ENCODE data around the gene WFDC2.
A peak's percentile ranks its signal among the peaks of the same experiment; 100 is the strongest.

The WFDC2 gene

GRCh38 chr20:45469336-45470261 is at the start of gene WFDC2:
Gene WFDC2, plus strand, starts transcription at chr20:45469753. Its CDS starts 29 bp downstream, at chr20:45469782.
- no peak for DNase-seq

GRCh38 chr20:45420125-45420524 is 49.4 kb upstream of the WFDC2 start:
- no peak for DNase-seq

GRCh38 chr20:45423700-45424099 is 45.9 kb upstream of the WFDC2 start:
- no peak for DNase-seq

GRCh38 chr20:45425561-45425960 is 44.0 kb upstream of the WFDC2 start:
- DNase-seq: no peak

GRCh38 chr20:45426320-45427016 is 43.1 kb upstream of the WFDC2 start:
- no peak for DNase-seq

GRCh38 chr20:45427236-45428149 is 42.1 kb upstream of the WFDC2 start:
- DNase-seq: no peak

GRCh38 chr20:45429618-45430017 is 39.9 kb upstream of the WFDC2 start:
- no peak for DNase-seq

GRCh38 chr20:45432294-45432693 is 37.3 kb upstream of the WFDC2 start:
- no peak for DNase-seq

GRCh38 chr20:45433316-45433715 is 36.2 kb upstream of the WFDC2 start:
- peak; percentile 52 for DNase-seq

GRCh38 chr20:45433976-45434375 is 35.6 kb upstream of the WFDC2 start:
- DNase-seq: no peak

GRCh38 chr20:45436732-45437485 is 32.6 kb upstream of the WFDC2 start:
- peak; percentile 73 for DNase-seq

GRCh38 chr20:45440424-45440823 is 29.1 kb upstream of the WFDC2 start:
- DNase-seq: no peak

- DNase-seq: no peak
Measured at GRCh38 chr20:45440891-45441685, 28.5 kb upstream of the WFDC2 start.

- DNase-seq: no peak
Measured at GRCh38 chr20:45441746-45442145, 27.8 kb upstream of the WFDC2 start.

GRCh38 chr20:45444050-45444449 is 25.5 kb upstream of the WFDC2 start:
- DNase-seq: no peak

GRCh38 chr20:45445805-45446562 is 23.6 kb upstream of the WFDC2 start:
- no peak for DNase-seq

GRCh38 chr20:45448270-45448669 is 21.3 kb upstream of the WFDC2 start:
- no peak for DNase-seq

- no peak for DNase-seq
Measured at GRCh38 chr20:45449528-45449927, 20.0 kb upstream of the WFDC2 start.

GRCh38 chr20:45450097-45450818 is 19.3 kb upstream of the WFDC2 start:
- DNase-seq: peak; percentile 50

- DNase-seq: no peak
Measured at GRCh38 chr20:45452238-45452637, 17.3 kb upstream of the WFDC2 start.
